A673 (cell line): ENCODE data around the gene DGKZ. TPM values are rescaled to one million over a fixed set of nuclear protein-coding genes. Genes with fewer than 3 reads are reported as not detected.
A peak's percentile ranks its signal among the peaks of the same experiment; 100 is the strongest.

ENCODE experiments used
- BruUV-seq: library from RNA; stranded (reverse); fragments of 400-500 nt; replicated peaks from 2 replicates; lab custom pipeline; 2021; lab: Mats Ljungman, UMichigan
- CTCF ChIA-PET: fragments of 300-600 bp; sonication (Branson Sonifier 250); formaldehyde crosslinking; loops from one replicate; lab custom pipeline; 2022; ENCODE audit warnings: antibody characterized with exemption; lab: Charles Lee
- POLR2A ChIA-PET: fragments of 300-600 bp; sonication (Branson Sonifier 250); formaldehyde crosslinking; loops from one replicate; lab custom pipeline; 2022; ENCODE audit warnings: antibody characterized with exemption; ENCODE audit not compliant: low non-redundant PET; lab: Charles Lee
- DNase-seq: peaks from one replicate; pipeline ENCODE4 v3.0.0-alpha.2; 2015; ENCODE audit warnings: low spot score
- H3K27ac ChIP-seq: fragments of 200-600 bp; sonication (generic); 2 replicates; pipeline ENCODE4 v1.5.1; 2016; ENCODE audit warnings: mixed run types, low read depth, mild to moderate bottlenecking, mixed read lengths, antibody characterized with exemption, low read length; ENCODE audit not compliant: poor library complexity, severe bottlenecking
- H3K27me3 ChIP-seq: fragments of 200-600 bp; sonication (generic); replicated peaks from 2 replicates; pipeline ENCODE4 v1.6.1; 2017; ENCODE audit warnings: mixed run types, low read depth, mild to moderate bottlenecking, mixed read lengths, antibody characterized with exemption, low read length; ENCODE audit not compliant: insufficient read depth, poor library complexity
- H3K36me3 ChIP-seq: fragments of 200-600 bp; sonication (generic); 2 replicates; pipeline ENCODE4 v1.6.1; 2016; ENCODE audit warnings: mixed run types, mild to moderate bottlenecking, mixed read lengths, antibody characterized with exemption, low read length; ENCODE audit not compliant: insufficient read depth, poor library complexity, severe bottlenecking
- H3K4me1 ChIP-seq: fragments of 200-600 bp; sonication (generic); 2 replicates; pipeline ENCODE4 v1.6.1; 2017; ENCODE audit warnings: mixed run types, mild to moderate bottlenecking, mixed read lengths, antibody characterized with exemption, low read length; ENCODE audit not compliant: insufficient read depth, poor library complexity, severe bottlenecking
- H3K4me3 ChIP-seq: fragments of 200-600 bp; sonication (generic); 2 replicates; pipeline ENCODE4 v1.5.1; 2016; ENCODE audit warnings: low read depth, mixed run types, mild to moderate bottlenecking, mixed read lengths, low read length; ENCODE audit not compliant: poor library complexity, severe bottlenecking
- H3K9me3 ChIP-seq: fragments of 200-600 bp; sonication (generic); 2 replicates; pipeline ENCODE4 v1.6.1; 2016; ENCODE audit warnings: mixed run types, low read depth, mild to moderate bottlenecking, mixed read lengths, antibody characterized with exemption, low read length; ENCODE audit not compliant: poor library complexity, severe bottlenecking
- EZH2 ChIP-seq: fragments of 200-600 bp; sonication (generic); IDR thresholded peaks from 2 replicates; pipeline ENCODE4 v1.6.1; 2017; ENCODE audit warnings: borderline replicate concordance, low read depth, mild to moderate bottlenecking, mixed read lengths, antibody characterized with exemption, low read length; ENCODE audit not compliant: poor library complexity, severe bottlenecking
- intact Hi-C: fragments of 100-400 bp; cut with micrococcal nuclease; formaldehyde crosslinking; loops from one replicate; pipeline ENCODE4 v1.10.0; 2022; ENCODE audit not compliant: unreplicated experiment
- total RNA-seq: library from RNA; stranded (reverse); gene quantifications from 2 replicates; pipeline ENCODE4 v1.2.3, GENCODE V29; 2021
- TF ChIP-seq, protein P1 (sequence below): fragments of 300-800, 200-600 bp; sonication (generic); conservative IDR thresholded peaks from 2 replicates; pipeline ENCODE4 v1.5.1; 2017; ENCODE audit warnings: low read depth, mild to moderate bottlenecking, antibody characterized with exemption, low read length, moderate library complexity, mixed read lengths

DGKZ gene
- total RNA-seq, 1 experiment from 2014 or later = 145 TPM

GRCh38 chr11:46367244-46367915 is 20.1 kb downstream of the DGKZ start:
- H3K27me3 ChIP-seq = no peaks in the 10 kb centered on the region
- ChIA-PET POLR2A (no interaction called here), CTCF (interaction anchor here (0.6 to 1.3 kb wide), 3 partner anchors 15 to 20 kb away, joined by 4 to 5 read pairs (median 5); partner anchors contain the start of gene DGKZ)
- DNase-seq = peak; percentile 88
- TF ChIP-seq, protein P1, sequence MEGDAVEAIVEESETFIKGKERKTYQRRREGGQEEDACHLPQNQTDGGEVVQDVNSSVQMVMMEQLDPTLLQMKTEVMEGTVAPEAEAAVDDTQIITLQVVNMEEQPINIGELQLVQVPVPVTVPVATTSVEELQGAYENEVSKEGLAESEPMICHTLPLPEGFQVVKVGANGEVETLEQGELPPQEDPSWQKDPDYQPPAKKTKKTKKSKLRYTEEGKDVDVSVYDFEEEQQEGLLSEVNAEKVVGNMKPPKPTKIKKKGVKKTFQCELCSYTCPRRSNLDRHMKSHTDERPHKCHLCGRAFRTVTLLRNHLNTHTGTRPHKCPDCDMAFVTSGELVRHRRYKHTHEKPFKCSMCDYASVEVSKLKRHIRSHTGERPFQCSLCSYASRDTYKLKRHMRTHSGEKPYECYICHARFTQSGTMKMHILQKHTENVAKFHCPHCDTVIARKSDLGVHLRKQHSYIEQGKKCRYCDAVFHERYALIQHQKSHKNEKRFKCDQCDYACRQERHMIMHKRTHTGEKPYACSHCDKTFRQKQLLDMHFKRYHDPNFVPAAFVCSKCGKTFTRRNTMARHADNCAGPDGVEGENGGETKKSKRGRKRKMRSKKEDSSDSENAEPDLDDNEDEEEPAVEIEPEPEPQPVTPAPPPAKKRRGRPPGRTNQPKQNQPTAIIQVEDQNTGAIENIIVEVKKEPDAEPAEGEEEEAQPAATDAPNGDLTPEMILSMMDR = peak; percentile 98
- no peak for TF ChIP-seq EZH2
- no peaks in the 10 kb centered on the region for H3K9me3 ChIP-seq
- no peak overlapping the region for H3K27ac ChIP-seq
- BruUV-seq = no TSS peak
- H3K4me3 ChIP-seq = no peak overlapping the region
- H3K4me1 ChIP-seq = peaks cover 14% of the 10 kb centered on the region
- H3K36me3 ChIP-seq = peaks cover 23% of the 10 kb centered on the region
- intact Hi-C loops = no loop called here

- Histone ChIP-seq H3K4me1 (peaks cover 13% of the 10 kb centered on the region), H3K9me3 (no peaks in the 10 kb centered on the region), H3K36me3 (peaks cover 28% of the 10 kb centered on the region), H3K4me3 (no peak overlapping the region), H3K27me3 (no peaks in the 10 kb centered on the region), H3K27ac (no peak overlapping the region)
- DNase-seq = no peak
- POLR2A ChIA-PET = no interaction called here
- CTCF ChIA-PET = interaction anchor here (1.3 kb wide), 1 partner anchor 16 kb away, joined by 5 read pairs; no protein-coding TSS in a partner anchor
- no TSS peak for BruUV-seq
- intact Hi-C loops = loop anchor here (2.0 kb wide), 1 partner anchor 129 kb away; no protein-coding TSS in a partner anchor
- TF ChIP-seq EZH2 = no peak
- TF ChIP-seq, protein P1 = no peak; the same call in 1 of the 2 replicates
Observed at GRCh38 chr11:46367916-46368267, 20.6 kb downstream of the DGKZ start.

- DNase-seq = peak; percentile 96
- CTCF ChIA-PET = interaction anchor here (0.7 to 1.5 kb wide), 5 partner anchors 10 to 166 kb away, joined by 3 read pairs; partner anchors contain the start of genes CHRM4 and DGKZ
- Histone ChIP-seq H3K27me3 (no peaks in the 10 kb centered on the region), H3K4me1 (peaks cover 13% of the 10 kb centered on the region), H3K27ac (no peak overlapping the region), H3K4me3 (no peak overlapping the region), H3K9me3 (no peaks in the 10 kb centered on the region), H3K36me3 (peaks cover 33% of the 10 kb centered on the region)
- POLR2A ChIA-PET = no interaction called here
- TF ChIP-seq, protein P1 = peak; percentile 100
- TF ChIP-seq EZH2 = no peak
- no TSS peak for BruUV-seq
- intact Hi-C loops = loop anchor here (1.0 to 2.0 kb wide), 2 partner anchors 131 to 169 kb away; no protein-coding TSS in a partner anchor
Observed at GRCh38 chr11:46369458-46370152, 22.3 kb downstream of the DGKZ start.
